OCI-LY1 (cell line): Measurements from ENCODE around the gene TMEM164.

ENCODE experiments used
- H2AFZ ChIP-seq: fragments of 200-600 bp; sonication (generic), shearing (Covaris generic); 2 replicates; pipeline ENCODE4 v1.6.0; 2014; ENCODE audit warnings: antibody characterized with exemption, mild to moderate bottlenecking, low read length
- H3F3A ChIP-seq: fragments of 200-600 bp; sonication (generic), shearing (Covaris generic); 2 replicates; pipeline ENCODE4 v1.6.0; 2014; ENCODE audit warnings: mild to moderate bottlenecking, antibody characterized with exemption, low read length, moderate library complexity; ENCODE audit not compliant: insufficient read depth
- H3K27ac ChIP-seq: fragments of 200-600 bp; sonication (generic); 2 replicates; pipeline ENCODE4 v1.5.1; 2014; ENCODE audit warnings: low read length, mixed run types, mild to moderate bottlenecking, low read depth; ENCODE audit not compliant: poor library complexity, severe bottlenecking
- H3K27me3 ChIP-seq: fragments of 200-600 bp; sonication (generic); 2 replicates; pipeline ENCODE4 v1.6.0; 2014; ENCODE audit warnings: antibody characterized with exemption, mild to moderate bottlenecking, low read length, moderate library complexity; ENCODE audit not compliant: insufficient read depth
- H3K36me3 ChIP-seq: fragments of 200-600 bp; sonication (generic); 2 replicates; pipeline ENCODE4 v1.6.1; 2014; ENCODE audit warnings: mild to moderate bottlenecking, antibody characterized with exemption, low read length, moderate library complexity, mixed read lengths; ENCODE audit not compliant: insufficient read depth
- H3K4me1 ChIP-seq: fragments of 200-600 bp; sonication (generic); 2 replicates; pipeline ENCODE4 v1.5.1; 2014; ENCODE audit warnings: mild to moderate bottlenecking, low read length, moderate library complexity; ENCODE audit not compliant: insufficient read depth, severe bottlenecking
- H3K4me2 ChIP-seq: fragments of 200-600 bp; sonication (generic), shearing (Covaris generic); 2 replicates; pipeline ENCODE4 v1.6.1; 2014; ENCODE audit warnings: low read length
- H3K4me3 ChIP-seq: fragments of 200-600 bp; sonication (generic); 2 replicates; pipeline ENCODE4 v1.5.1; 2014; ENCODE audit warnings: low read length, low read depth, mild to moderate bottlenecking, mixed read lengths; ENCODE audit not compliant: poor library complexity, severe bottlenecking
- H3K79me2 ChIP-seq: fragments of 200-600 bp; shearing (Covaris generic); 2 replicates; pipeline ENCODE4 v1.6.1; 2016; ENCODE audit warnings: mixed run types, low read length, mixed read lengths; ENCODE audit not compliant: insufficient read depth
- H3K9ac ChIP-seq: fragments of 200-600 bp; sonication (generic), shearing (Covaris generic); 2 replicates; pipeline ENCODE4 v1.6.1; 2014; ENCODE audit warnings: mild to moderate bottlenecking, low read length, mixed read lengths
- H3K9me2 ChIP-seq: fragments of 200-600 bp; sonication (generic), shearing (Covaris generic); 2 replicates; pipeline ENCODE4 v1.6.1; 2014; ENCODE audit warnings: low read depth, mild to moderate bottlenecking, low read length, mixed read lengths
- H3K9me3 ChIP-seq: fragments of 200-600 bp; shearing (Covaris generic); 2 replicates; pipeline ENCODE4 v1.6.1; 2014; ENCODE audit warnings: low read length, mixed read lengths
- H4K20me1 ChIP-seq: fragments of 200-600 bp; sonication (generic), shearing (Covaris generic); 2 replicates; pipeline ENCODE4 v1.6.0; 2016; ENCODE audit warnings: mild to moderate bottlenecking, low read length; ENCODE audit not compliant: insufficient read depth
- EZH2 ChIP-seq: fragments of 200-600 bp; sonication (generic), shearing (Covaris generic); IDR thresholded peaks from 2 replicates; pipeline ENCODE4 v1.8.0; 2017; ENCODE audit warnings: borderline replicate concordance, mixed run types, mild to moderate bottlenecking, antibody characterized with exemption, low read length, moderate library complexity, mixed read lengths
- TF ChIP-seq, protein P1 (sequence below): fragments of 200-600 bp; sonication (generic), shearing (Covaris generic); IDR thresholded peaks from 2 replicates; pipeline ENCODE4 v1.5.1; 2017; ENCODE audit warnings: mild to moderate bottlenecking, antibody characterized with exemption, low read length, moderate library complexity, mixed read lengths

The TMEM164 gene

DNA sequence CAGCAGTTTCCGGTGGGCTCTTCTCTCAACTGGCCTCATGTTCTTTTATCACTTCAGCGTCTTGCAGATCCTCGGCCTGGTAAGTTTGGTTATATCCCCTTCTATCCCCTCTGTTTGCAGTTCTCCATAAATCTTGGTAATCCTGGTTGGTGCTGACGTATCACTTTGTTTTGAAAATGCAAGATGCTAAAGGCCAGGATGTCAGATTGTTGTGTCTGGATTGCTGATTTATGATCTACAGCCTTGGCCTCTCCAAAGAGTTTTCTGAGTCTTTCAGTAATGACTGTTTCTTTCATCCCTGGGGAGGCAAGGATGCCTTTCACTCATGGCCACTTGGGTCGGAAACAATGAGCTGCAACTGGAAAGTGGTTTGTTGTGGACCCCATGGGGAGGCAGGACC, 168.5 kb downstream of the TMEM164 start:
- no peaks in the 10 kb centered on the region for H3K36me3 ChIP-seq
- H3K9me3 ChIP-seq = no peaks in the 10 kb centered on the region
- H3K79me2 ChIP-seq = no peaks in the 10 kb centered on the region
- H3K27ac ChIP-seq = peak overlapping the region; percentile 57
- H3K9ac ChIP-seq = no peak overlapping the region
- H3K4me1 ChIP-seq = peaks cover 8% of the 10 kb centered on the region
- no peak overlapping the region for H3K4me2 ChIP-seq
- no peaks in the 10 kb centered on the region for H3K9me2 ChIP-seq
- TF ChIP-seq EZH2 = no peak
- TF ChIP-seq, protein P1, sequence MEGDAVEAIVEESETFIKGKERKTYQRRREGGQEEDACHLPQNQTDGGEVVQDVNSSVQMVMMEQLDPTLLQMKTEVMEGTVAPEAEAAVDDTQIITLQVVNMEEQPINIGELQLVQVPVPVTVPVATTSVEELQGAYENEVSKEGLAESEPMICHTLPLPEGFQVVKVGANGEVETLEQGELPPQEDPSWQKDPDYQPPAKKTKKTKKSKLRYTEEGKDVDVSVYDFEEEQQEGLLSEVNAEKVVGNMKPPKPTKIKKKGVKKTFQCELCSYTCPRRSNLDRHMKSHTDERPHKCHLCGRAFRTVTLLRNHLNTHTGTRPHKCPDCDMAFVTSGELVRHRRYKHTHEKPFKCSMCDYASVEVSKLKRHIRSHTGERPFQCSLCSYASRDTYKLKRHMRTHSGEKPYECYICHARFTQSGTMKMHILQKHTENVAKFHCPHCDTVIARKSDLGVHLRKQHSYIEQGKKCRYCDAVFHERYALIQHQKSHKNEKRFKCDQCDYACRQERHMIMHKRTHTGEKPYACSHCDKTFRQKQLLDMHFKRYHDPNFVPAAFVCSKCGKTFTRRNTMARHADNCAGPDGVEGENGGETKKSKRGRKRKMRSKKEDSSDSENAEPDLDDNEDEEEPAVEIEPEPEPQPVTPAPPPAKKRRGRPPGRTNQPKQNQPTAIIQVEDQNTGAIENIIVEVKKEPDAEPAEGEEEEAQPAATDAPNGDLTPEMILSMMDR = no peak
- no peak overlapping the region for H3K4me3 ChIP-seq
- no peaks in the 10 kb centered on the region for H3F3A ChIP-seq
- H4K20me1 ChIP-seq = no peaks in the 10 kb centered on the region
- no peak overlapping the region for H2AFZ ChIP-seq
- no peaks in the 10 kb centered on the region for H3K27me3 ChIP-seq

DNA sequence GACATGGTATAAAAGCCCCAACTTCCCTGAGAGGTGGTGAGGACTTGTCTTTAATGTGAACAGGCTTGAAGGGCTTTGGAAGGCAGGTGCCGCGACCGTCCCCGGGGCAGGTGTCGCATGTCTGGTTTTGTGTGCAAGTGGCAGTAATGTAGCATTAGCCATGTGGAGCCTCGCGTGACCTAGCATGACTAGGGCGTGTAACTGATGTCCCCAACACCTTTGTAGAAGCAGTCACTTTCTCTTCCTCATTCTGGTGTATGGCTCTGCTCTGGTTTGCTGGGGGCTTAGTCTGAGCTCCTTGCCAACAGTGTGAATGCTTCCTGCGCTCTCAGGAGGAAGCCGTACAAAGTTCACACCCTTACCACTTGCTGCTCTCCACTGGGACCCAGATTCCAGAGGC, 169.3 kb downstream of the TMEM164 start:
- Histone ChIP-seq H2AFZ (no peak overlapping the region), H3K27ac (peak overlapping the region; percentile 57)
- TF ChIP-seq, protein P1 = no peak
- TF ChIP-seq EZH2 = no peak

DNA sequence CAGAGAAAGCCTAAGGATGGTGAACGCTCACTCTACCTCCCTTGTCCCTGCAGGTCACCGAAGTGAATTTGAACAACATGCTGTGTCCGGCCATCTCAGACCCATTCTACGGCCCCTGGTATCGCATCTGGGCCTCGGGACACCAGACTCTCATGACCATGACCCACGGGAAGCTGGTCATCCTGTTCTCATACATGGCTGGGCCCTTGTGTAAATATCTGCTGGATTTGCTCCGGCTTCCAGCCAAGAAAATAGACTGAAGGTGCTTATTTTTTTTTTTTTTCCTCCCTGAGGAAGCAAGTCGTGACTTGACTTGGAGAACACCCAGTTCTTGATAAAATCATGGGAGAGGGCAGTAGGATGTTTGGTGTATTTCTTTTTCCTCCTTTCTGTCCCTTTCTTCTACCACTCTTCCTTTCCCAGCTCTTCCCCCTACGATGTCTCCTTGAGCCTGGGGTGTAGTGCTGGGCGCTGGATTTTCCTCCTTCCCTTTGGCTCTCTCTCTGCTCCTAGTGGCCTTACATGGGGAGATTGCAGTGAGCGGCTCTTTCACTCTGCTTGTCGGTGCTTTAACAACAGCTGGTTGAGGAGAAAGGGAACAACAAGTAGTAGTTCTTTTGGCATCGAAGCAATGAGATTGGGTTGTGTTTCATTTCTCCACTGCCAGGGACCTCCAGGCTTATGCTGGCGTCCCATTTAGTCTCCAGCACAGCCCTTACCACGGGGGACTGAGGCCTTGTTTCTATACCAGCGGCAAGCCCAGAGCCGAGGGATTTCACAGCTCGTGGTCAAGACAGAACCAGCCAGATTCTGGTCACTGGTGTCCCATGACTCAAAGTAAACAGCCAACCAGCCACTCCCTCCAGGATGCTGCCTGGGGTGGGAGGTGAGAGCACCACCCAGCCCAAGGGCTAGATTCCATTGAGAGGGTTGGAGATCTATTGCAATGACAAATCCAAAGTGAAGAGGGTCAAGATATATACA, 170.6 kb downstream of the TMEM164 start:
- Histone ChIP-seq H3K9me2 (no peaks in the 10 kb centered on the region), H4K20me1 (no peaks in the 10 kb centered on the region), H3K27ac (no peak overlapping the region), H3K4me1 (peaks cover 8% of the 10 kb centered on the region), H3K36me3 (no peaks in the 10 kb centered on the region), H3K4me2 (no peak overlapping the region), H3K27me3 (no peaks in the 10 kb centered on the region), H3F3A (no peaks in the 10 kb centered on the region), H3K9me3 (no peaks in the 10 kb centered on the region), H3K9ac (no peak overlapping the region), H3K4me3 (no peak overlapping the region), H3K79me2 (no peaks in the 10 kb centered on the region), H2AFZ (no peak overlapping the region)
- TF ChIP-seq, protein P1 = no peak
- TF ChIP-seq EZH2 = no peak

More for the DNA sequence above, 169.3 kb downstream of the TMEM164 start:
- H3K79me2 ChIP-seq = no peaks in the 10 kb centered on the region
- no peaks in the 10 kb centered on the region for H3K9me3 ChIP-seq
- no peak overlapping the region for H3K9ac ChIP-seq
- H3K4me3 ChIP-seq = no peak overlapping the region
- H3F3A ChIP-seq = no peaks in the 10 kb centered on the region
- peaks cover 8% of the 10 kb centered on the region for H3K4me1 ChIP-seq
- no peaks in the 10 kb centered on the region for H3K9me2 ChIP-seq
- H4K20me1 ChIP-seq = no peaks in the 10 kb centered on the region
- no peaks in the 10 kb centered on the region for H3K36me3 ChIP-seq
- H3K4me2 ChIP-seq = no peak overlapping the region
- no peaks in the 10 kb centered on the region for H3K27me3 ChIP-seq
